Stimulated activated CD4-positive, alpha-beta T cell treated with anti-CD3 and anti-CD28 coated beads, TNF-alpha, amount 100 ng/mL, for 24 hours (primary cell): ENCODE measurements around the gene OTOS.

Experiments
- DNase-seq, 3 experiments: peaks; one replicate each; pipeline ENCODE4 v3.0.0-alpha.2; 2020; ENCODE audit warnings: low read depth in 3 of 3

OTOS gene

DNA sequence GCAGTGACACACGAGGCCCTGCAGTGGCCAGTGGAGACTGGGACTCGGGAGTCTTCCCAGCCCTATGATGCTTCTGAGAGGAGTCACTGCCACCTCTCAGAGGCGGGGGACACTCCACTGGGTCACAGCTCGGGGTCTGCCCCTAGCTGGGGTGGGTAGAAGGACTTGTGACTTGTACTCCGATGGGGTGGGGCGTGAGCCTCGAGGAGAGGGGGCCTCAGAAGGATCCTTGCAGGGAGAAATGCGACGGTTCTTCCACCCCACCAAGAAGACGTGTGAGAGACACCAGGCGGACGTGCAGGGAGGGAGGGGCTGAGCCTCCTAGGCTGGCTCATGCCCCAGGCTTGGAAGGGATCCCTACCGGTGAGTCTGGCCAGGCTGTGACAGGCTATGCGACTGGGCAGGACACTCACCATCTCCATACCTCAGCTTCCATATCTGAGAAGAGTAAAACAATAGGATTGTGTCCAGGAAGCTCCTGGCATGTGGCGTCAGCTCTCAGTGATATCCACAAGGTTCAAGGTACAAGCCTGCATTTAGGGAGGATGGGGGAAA, 11.1 kb upstream of the OTOS start:
- DNase-seq = no peak

- peak in 2 of 3 experiments; percentile 14 to 31 for DNase-seq
These were observed 9.7 kb upstream of the OTOS start for GRCh38 chr2:240149943-240150784.

DNA sequence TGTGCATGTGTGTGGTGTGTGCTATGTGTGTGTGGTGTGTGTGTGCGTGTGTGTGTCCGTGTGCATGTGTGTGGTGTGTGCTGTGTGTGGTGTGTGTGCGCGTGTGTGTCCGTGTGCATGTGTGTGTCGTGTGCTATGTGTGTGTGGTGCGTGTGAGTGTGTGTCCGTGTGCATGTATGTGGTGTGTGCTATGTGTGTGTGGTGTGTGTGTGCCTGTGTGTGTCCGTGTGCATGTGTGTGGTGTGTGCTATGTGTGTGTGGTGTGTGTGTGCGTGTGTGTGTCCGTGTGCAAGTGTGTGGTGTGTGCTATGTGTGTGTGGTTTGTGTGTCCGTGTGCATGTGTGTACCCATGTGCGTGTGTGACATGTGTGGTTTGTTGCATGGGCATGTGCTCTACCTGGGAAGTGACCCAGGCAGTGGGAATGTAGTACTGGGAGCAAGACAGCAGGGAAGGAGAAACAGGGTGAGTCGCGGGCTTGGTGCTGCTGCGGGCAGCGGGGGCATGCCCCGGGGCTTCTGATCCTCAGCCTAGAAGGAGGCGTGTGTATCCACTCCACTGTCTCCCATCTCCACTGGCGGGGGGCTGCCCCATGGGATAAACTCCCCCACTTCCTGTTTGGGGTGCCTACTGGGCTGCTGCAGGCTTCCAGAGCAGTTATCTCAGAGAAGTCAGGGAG, 7.6 kb upstream of the OTOS start:
- no peak for DNase-seq

GRCh38 chr2:240147382-240147781, 6.9 kb upstream of the OTOS start:
- DNase-seq = no peak

DNA sequence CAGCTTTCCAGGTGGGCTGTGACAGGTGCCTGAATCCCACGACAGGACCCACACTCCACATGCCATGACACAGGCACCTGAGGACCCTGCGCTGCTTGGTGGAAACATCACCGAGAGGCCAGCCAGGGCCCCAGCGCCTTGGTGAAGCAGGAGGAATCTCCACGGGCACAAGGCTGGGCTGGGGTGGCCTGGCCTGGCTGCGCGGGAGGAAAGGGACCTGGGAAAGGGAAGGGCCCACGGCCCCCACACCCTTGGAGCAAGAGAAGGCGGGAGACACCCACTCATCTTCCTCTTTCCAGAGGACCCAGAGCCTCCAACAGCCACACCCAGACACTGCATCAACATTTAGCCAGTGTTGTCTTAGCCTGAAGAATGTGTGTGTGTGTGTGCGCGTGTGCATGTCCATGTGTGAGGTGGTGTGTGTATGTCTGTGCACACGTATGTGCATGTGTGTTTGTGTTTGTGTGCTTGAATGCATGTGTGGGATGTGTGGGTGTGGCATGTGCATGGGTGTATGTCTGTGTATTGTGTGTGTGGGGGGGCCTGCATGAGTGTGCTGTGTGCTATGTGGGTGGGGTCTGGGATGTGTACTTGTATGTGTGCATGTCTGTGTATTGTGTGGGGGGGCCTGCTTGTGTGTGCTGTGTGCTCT, 6.3 kb upstream of the OTOS start:
- no peak for DNase-seq

DNA sequence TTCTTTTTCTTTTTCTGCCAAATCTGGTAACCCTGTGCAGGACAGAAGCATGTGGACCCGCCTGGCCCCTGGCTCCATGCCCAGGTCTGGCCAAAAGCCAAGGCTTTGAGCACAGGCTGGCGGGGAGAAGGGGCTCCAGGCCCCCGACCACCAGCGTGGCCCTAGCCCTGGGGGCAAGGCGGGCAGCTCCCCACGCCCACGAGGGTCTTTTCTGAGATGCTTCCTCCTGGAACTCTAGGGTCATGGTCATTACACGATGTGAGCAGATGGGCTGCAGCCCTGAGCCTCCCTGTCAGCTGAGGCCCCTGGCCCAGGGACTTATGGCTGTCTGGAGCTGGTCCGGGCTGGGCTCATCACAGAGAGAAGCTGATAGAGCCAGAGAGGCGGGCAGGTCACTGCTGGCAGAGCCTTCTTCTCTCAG, 5.7 kb upstream of the OTOS start:
- DNase-seq = no peak

DNA sequence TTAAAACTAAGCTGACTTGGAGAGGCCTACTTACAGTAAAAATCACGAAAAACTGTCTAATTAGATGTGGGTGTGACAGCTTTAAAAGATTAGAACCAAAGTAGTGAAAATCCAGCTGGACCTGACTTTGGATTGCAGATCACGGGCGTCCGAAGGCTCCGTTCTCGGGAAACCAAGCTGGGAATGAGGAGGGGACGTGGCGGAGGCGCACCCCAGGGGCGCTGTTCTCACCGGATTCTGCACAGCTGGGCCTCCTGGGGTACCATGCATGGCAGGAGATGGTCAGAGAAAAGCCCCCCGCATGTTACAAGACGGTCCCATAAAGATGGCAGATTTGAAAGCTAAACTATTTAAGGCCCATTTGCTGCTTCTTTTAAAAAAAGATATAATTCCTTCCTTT, 5.0 kb upstream of the OTOS start:
- no peak for DNase-seq

- DNase-seq = no peak
These were observed 4.3 kb upstream of the OTOS start for GRCh38 chr2:240144649-240145261.

- DNase-seq = peak; percentile 71 to 75 (median 72)
These were observed 3.6 kb upstream of the OTOS start for GRCh38 chr2:240143801-240144648.

- no peak for DNase-seq
These were observed 2.8 kb upstream of the OTOS start for GRCh38 chr2:240143276-240143675.

GRCh38 chr2:240142859-240143258, 2.4 kb upstream of the OTOS start:
- no peak for DNase-seq

DNA sequence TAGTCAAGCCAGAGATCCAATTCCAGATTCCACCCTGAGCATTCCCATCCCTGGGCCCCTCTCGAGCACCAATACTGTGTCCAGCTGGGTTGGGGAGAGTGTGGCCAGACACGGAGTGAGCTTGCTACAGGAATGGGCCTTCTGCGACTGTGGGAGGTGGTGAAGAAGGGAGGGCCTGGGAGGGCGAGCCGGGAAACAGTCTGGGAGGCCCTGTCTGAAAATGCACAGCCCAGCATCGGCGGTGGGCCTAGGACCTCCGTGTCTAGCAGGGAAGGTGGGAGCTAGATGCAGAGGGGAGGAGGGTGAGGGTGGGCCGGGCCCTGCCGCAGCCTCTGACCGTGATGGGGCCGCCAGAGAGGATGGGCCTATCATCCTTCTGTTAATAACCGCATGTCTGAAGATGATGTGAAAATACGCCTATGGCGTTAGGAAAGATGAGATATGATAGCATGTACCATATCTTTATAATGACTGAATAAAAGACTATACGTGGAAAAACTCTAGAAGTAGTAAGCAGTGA, 1.9 kb upstream of the OTOS start:
- no peak for DNase-seq

DNA sequence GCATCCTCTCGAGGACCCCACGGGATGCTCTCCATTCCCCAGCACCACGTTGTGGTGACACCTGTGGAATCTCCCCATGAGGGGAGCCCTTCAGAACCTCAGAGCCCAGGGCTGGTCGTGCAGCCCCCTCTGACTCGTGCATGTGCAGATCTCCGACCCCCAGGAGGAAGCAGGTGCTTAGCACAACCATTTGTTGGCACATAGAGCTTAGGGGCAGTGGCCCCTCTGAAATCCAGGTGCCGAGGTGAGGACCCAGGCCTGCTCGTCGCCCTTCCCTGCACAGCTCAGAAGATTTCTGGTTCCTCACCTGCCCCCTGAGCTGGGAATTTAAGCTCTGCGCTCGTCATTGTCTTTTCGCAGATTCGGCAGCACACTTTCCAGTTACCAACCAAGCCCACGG, 1.3 kb upstream of the OTOS start:
- no peak for DNase-seq

GRCh38 chr2:240140920-240141319, 462 bp upstream of the OTOS start:
- no peak for DNase-seq

DNA sequence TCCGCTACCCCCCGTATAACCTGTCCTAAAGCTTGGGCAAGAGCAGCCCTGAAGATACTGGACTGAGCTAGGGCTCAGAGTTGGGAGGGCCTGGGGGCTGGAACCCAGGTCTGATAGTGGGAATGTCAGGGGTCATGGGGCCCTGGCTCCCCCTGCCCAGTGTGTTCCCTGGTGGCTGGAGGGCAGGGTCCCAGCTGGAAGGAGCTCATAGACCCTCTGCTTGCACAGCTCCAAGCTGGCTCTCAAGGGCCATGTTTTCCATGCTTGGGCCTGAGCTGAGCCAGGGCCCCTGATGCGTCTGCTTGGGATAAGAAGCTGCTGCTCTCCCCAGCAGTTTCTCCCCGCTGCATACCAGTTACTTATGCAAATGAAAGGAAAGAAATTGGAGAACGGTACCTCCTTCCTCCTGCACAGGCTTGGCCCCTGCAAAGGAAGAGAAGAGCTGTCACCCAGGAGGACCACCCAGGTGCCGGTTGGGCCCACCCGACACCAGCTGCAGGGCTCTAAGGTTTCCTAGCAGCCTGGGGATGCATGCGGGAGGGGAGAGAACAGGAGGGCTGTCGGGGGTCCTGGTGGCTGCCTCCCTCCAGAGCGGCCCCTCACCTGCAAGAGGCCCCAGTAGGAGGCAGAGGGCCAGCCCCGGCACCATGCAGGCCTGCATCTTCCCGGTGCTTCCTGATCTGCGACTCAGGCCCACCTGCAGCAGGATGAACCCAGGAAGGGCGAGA, 628 bp downstream of the OTOS start:
- DNase-seq = no peak

GRCh38 chr2:240139011-240139441, 1.4 kb downstream of the OTOS start:
- DNase-seq = no peak

DNA sequence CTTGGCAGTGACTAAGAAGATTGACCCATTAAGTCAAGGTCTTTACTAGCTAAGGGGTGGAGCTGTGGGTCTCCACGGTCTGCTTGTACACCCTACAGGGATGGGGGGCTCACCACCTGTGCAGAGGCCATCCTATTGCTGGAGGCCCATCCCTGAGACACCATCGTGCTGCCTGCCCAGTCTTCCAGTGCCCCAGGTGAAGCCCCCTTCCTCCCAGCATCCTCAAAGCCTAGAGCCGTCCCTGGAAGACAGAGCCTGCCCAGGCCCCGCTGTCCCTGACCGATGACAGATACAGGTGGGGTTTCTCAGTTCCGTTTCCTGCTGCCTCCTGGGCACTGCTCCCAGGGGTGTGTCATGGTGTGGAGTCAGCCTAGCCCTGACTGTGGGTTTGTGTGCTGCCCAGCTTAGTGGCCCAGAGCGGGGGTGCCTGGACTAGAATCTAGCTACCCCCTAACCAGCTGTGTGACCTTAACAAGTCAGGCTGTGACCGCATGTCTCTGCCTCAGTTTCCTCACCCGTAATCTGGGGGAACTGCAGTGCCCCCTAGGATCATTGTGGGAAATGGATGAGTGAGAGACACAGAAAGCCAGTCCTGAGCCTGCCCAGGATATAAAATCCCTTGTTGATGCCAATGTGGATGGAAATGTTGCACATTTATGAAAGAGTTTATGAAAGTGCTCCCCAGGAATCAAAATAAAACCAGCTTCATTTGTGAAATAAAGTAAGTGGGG, 2.0 kb downstream of the OTOS start:
- no peak for DNase-seq

DNA sequence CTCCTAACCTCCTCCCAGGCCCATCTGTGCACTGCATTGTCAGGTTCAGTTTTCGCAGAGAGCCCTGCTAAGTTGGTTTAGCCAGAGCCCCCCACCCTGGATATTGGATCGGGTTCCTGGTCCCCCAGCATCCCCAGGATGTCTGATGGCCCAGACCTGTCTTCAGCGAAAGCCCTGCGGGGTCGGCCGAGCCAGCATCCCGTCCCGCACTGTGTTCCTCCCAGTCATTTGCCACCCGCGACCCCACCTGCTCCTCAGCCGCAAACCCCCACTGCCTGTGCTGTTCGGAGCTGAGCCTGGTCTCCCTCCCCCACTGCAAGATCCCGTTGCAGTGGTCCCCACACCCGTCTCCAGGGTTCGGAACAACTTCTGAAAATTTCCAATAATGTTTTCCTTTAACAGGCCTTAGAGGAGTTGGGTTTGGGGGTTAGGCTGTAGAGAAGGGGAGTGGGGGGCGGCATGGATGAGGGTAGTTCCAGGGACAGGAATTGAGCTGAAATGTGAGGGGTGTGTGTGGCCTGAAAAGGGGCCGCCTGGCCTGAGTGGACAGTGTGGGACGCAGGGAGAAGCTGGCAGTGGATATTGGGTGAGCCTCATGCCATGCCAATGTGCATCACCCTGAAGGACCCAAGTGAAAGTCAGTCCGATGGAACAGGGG, 2.7 kb downstream of the OTOS start:
- no peak for DNase-seq
